Neural cell (in vitro differentiated cells): ENCODE results near the gene LIMS2. TPM values are rescaled to one million over a fixed set of nuclear protein-coding genes. Genes with fewer than 3 reads are reported as not detected.

Experiments
- H2AFZ ChIP-seq: fragments of 200-600, 300-800 bp; sonication (generic), shearing (Covaris generic); 2 replicates; pipeline ENCODE4 v1.6.0; 2014; ENCODE audit warnings: low read depth, mild to moderate bottlenecking, antibody characterized with exemption, low read length, moderate library complexity
- H3F3A ChIP-seq: fragments of 200-600 bp; shearing (Covaris generic); 2 replicates; pipeline ENCODE4 v1.6.1; 2016; ENCODE audit warnings: mild to moderate bottlenecking, moderate library complexity, mixed read lengths, antibody characterized with exemption, low read length; ENCODE audit not compliant: insufficient read depth, poor library complexity, severe bottlenecking
- H3K27ac ChIP-seq: fragments of 200-600, 300-800 bp; sonication (generic), shearing (Covaris generic); 2 replicates; pipeline ENCODE4 v1.5.1; 2014; ENCODE audit warnings: mild to moderate bottlenecking, low read length, moderate library complexity
- H3K27me3 ChIP-seq: fragments of 300-800, 200-600 bp; sonication (generic), shearing (Covaris generic); 2 replicates; pipeline ENCODE4 v1.6.0; 2014; ENCODE audit warnings: mild to moderate bottlenecking, low read depth, low read length, moderate library complexity; ENCODE audit not compliant: insufficient read depth
- H3K36me3 ChIP-seq: fragments of 300-800, 200-600 bp; sonication (generic), shearing (Covaris generic); 2 replicates; pipeline ENCODE4 v1.5.1; 2014; ENCODE audit warnings: mild to moderate bottlenecking, antibody characterized with exemption, low read length, moderate library complexity; ENCODE audit not compliant: insufficient read depth
- H3K4me2 ChIP-seq: fragments of 300-800, 200-600 bp; sonication (generic), shearing (Covaris generic); 2 replicates; pipeline ENCODE4 v1.6.0; 2014; ENCODE audit warnings: mild to moderate bottlenecking, low read length
- H3K4me3 ChIP-seq: fragments of 300-800, 200-600 bp; sonication (generic), shearing (Covaris generic); 2 replicates; pipeline ENCODE4 v1.5.1; 2014; ENCODE audit warnings: mild to moderate bottlenecking, low read length, moderate library complexity
- H3K79me2 ChIP-seq: fragments of 200-600 bp; shearing (Covaris generic); replicated peaks from 2 replicates; pipeline ENCODE4 v1.6.0; 2014; ENCODE audit warnings: mild to moderate bottlenecking, low read length, moderate library complexity; ENCODE audit not compliant: insufficient read depth
- H3K9ac ChIP-seq: fragments of 300-800, 200-600 bp; sonication (generic), shearing (Covaris generic); 2 replicates; pipeline ENCODE4 v1.6.1; 2016; ENCODE audit warnings: mild to moderate bottlenecking, low read length, mixed read lengths
- H3K9me2 ChIP-seq: fragments of 200-600 bp; shearing (Covaris generic); 2 replicates; pipeline ENCODE4 v1.6.1; 2016; ENCODE audit warnings: mild to moderate bottlenecking, low read length, mixed read lengths; ENCODE audit not compliant: insufficient read depth
- H3K9me3 ChIP-seq: fragments of 200-600, 300-800 bp; sonication (generic), shearing (Covaris generic); 2 replicates; pipeline ENCODE4 v1.6.1; 2016; ENCODE audit warnings: mild to moderate bottlenecking, mixed run types, low read length, moderate library complexity, mixed read lengths
- H4K20me1 ChIP-seq: fragments of 200-600 bp; shearing (Covaris generic); 2 replicates; pipeline ENCODE4 v1.6.1; 2016; ENCODE audit warnings: mild to moderate bottlenecking, mixed run types; ENCODE audit not compliant: insufficient read depth
- EP300 ChIP-seq: fragments of 450-650 bp; conservative IDR thresholded peaks from 2 replicates; pipeline ENCODE4 v1.6.1; 2014; ENCODE audit warnings: antibody characterized with exemption, mild to moderate bottlenecking, moderate library complexity; ENCODE audit not compliant: poor library complexity, severe bottlenecking
- EZH2 ChIP-seq: fragments of 200-600, 300-800 bp; shearing (Covaris generic), sonication (generic); IDR thresholded peaks from 2 replicates; pipeline ENCODE4 v1.6.1; 2014; ENCODE audit warnings: antibody characterized with exemption, low read length, borderline replicate concordance, mild to moderate bottlenecking; ENCODE audit not compliant: insufficient read depth, poor library complexity, severe bottlenecking
- MXI1 ChIP-seq: fragments of 450-650 bp; conservative IDR thresholded peaks from 2 replicates; pipeline ENCODE4 v1.6.1; 2014; ENCODE audit warnings: antibody characterized with exemption, mild to moderate bottlenecking; ENCODE audit not compliant: poor library complexity, severe bottlenecking
- POLR2AphosphoS5 ChIP-seq: IDR thresholded peaks from 2 replicates; pipeline ENCODE4 v1.6.1; 2012
- RAD21 ChIP-seq: fragments of 450-650 bp; conservative IDR thresholded peaks from 2 replicates; pipeline ENCODE4 v1.6.1; 2014; ENCODE audit warnings: antibody characterized with exemption, mild to moderate bottlenecking, moderate library complexity
- SMC3 ChIP-seq: fragments of 450-650 bp; conservative IDR thresholded peaks from 2 replicates; pipeline ENCODE4 v1.6.1; 2014; ENCODE audit warnings: antibody characterized with exemption, mild to moderate bottlenecking, moderate library complexity; ENCODE audit not compliant: poor library complexity
- TAF1 ChIP-seq: IDR thresholded peaks from 2 replicates; pipeline ENCODE4 v1.6.1; 2012; ENCODE audit warnings: low read depth
- polyA plus RNA-seq: library from polyadenylated mRNA; depleted of rRNA; stranded (reverse); fragments of >200 nt; gene quantifications from 2 replicates; pipeline ENCODE4 v1.2.3, GENCODE V29; 2014
- TF ChIP-seq, protein P1 (sequence below): fragments of 450-650 bp; IDR thresholded peaks from 2 replicates; pipeline ENCODE4 v1.5.1; 2014; ENCODE audit warnings: antibody characterized with exemption, mild to moderate bottlenecking, moderate library complexity; ENCODE audit not compliant: poor library complexity, severe bottlenecking
- TF ChIP-seq, protein P2 (sequence below): IDR thresholded peaks from 2 replicates; pipeline ENCODE4 v1.6.1; 2012; ENCODE audit warnings: borderline replicate concordance

The LIMS2 gene
- polyA plus RNA-seq, 1 donor from 2014 or later = not detected

DNA sequence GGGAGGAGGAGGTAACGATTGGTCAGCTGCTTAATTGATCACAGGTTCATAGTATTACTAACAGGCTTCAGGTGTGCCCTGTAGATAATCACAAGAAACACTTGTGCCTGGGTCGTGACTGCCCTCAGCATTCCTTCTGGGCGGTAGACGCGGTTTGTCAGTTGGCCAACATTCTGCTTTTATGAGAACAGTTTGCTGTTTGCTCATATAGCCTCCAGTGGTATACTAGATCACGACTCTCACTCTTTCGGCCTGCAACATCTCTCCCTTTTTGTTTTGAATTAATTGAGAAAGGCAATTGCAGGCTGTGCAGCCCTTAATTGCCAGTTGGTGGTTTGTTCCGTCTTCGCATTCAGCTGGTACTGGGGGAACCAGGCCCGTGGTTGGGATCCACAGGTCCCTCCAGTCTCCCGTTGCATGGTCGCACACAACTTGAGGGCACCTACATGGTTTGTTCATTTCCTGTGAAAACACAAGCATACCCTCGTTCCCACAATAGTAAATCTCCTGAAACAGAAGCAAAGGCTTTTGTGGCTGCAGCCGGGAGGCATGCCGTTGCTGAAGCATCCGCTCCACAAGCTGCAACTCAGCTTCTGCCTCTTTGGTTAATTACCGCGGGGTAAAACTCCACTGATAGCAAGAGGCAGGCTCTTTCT, 59.7 kb downstream of the LIMS2 start:
- H3K9me2 ChIP-seq = no peaks in the 10 kb centered on the region
- no peaks in the 10 kb centered on the region for H3K27me3 ChIP-seq
- H3K4me2 ChIP-seq = no peak overlapping the region
- H3F3A ChIP-seq = no peaks in the 10 kb centered on the region
- no peaks in the 10 kb centered on the region for H3K79me2 ChIP-seq
- no peaks in the 10 kb centered on the region for H3K9me3 ChIP-seq
- no peak overlapping the region for H2AFZ ChIP-seq
- H3K4me3 ChIP-seq = no peak overlapping the region
- H4K20me1 ChIP-seq = no peaks in the 10 kb centered on the region
- no peak for TF ChIP-seq POLR2AphosphoS5
- TF ChIP-seq EZH2 = no peak
- no peak for TF ChIP-seq RAD21
- TF ChIP-seq MXI1 = no peak
- TF ChIP-seq, protein P1, sequence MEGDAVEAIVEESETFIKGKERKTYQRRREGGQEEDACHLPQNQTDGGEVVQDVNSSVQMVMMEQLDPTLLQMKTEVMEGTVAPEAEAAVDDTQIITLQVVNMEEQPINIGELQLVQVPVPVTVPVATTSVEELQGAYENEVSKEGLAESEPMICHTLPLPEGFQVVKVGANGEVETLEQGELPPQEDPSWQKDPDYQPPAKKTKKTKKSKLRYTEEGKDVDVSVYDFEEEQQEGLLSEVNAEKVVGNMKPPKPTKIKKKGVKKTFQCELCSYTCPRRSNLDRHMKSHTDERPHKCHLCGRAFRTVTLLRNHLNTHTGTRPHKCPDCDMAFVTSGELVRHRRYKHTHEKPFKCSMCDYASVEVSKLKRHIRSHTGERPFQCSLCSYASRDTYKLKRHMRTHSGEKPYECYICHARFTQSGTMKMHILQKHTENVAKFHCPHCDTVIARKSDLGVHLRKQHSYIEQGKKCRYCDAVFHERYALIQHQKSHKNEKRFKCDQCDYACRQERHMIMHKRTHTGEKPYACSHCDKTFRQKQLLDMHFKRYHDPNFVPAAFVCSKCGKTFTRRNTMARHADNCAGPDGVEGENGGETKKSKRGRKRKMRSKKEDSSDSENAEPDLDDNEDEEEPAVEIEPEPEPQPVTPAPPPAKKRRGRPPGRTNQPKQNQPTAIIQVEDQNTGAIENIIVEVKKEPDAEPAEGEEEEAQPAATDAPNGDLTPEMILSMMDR = no peak
- TF ChIP-seq TAF1 = no peak
- no peak for TF ChIP-seq SMC3
- TF ChIP-seq, protein P2, sequence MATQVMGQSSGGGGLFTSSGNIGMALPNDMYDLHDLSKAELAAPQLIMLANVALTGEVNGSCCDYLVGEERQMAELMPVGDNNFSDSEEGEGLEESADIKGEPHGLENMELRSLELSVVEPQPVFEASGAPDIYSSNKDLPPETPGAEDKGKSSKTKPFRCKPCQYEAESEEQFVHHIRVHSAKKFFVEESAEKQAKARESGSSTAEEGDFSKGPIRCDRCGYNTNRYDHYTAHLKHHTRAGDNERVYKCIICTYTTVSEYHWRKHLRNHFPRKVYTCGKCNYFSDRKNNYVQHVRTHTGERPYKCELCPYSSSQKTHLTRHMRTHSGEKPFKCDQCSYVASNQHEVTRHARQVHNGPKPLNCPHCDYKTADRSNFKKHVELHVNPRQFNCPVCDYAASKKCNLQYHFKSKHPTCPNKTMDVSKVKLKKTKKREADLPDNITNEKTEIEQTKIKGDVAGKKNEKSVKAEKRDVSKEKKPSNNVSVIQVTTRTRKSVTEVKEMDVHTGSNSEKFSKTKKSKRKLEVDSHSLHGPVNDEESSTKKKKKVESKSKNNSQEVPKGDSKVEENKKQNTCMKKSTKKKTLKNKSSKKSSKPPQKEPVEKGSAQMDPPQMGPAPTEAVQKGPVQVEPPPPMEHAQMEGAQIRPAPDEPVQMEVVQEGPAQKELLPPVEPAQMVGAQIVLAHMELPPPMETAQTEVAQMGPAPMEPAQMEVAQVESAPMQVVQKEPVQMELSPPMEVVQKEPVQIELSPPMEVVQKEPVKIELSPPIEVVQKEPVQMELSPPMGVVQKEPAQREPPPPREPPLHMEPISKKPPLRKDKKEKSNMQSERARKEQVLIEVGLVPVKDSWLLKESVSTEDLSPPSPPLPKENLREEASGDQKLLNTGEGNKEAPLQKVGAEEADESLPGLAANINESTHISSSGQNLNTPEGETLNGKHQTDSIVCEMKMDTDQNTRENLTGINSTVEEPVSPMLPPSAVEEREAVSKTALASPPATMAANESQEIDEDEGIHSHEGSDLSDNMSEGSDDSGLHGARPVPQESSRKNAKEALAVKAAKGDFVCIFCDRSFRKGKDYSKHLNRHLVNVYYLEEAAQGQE = no peak
- no peak for TF ChIP-seq EP300
- no peaks in the 10 kb centered on the region for H3K36me3 ChIP-seq
- H3K9ac ChIP-seq = no peak overlapping the region
- H3K27ac ChIP-seq = no peak overlapping the region

DNA sequence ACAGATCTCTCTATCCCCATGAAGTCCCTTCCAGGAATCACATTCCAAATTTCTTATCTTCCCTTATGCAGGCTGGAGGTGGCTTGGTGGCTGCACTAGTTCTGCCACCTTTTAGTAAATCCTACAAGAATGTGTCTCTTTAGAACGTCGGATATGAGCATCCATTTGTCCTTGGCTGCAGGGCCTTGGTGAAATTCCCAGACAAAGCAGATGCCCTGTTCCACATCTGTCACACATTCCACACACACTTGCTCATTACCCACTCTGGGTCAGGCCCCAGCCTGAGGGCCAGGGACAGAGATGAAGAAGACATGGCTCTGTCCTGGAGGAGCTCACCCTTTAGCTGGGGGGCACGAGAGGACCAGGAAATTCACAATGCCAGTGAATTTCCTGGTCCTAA, 60.6 kb downstream of the LIMS2 start:
- H3K27me3 ChIP-seq = no peaks in the 10 kb centered on the region
- no peaks in the 10 kb centered on the region for H4K20me1 ChIP-seq
- H3K4me3 ChIP-seq = no peak overlapping the region
- no peak overlapping the region for H3K9ac ChIP-seq
- H3K36me3 ChIP-seq = no peaks in the 10 kb centered on the region
- H3K79me2 ChIP-seq = no peaks in the 10 kb centered on the region
- no peak overlapping the region for H2AFZ ChIP-seq
- no peak for TF ChIP-seq SMC3
- no peak for TF ChIP-seq POLR2AphosphoS5
- TF ChIP-seq, protein P2 = no peak
- no peaks in the 10 kb centered on the region for H3K9me2 ChIP-seq
- H3F3A ChIP-seq = no peaks in the 10 kb centered on the region
- no peak overlapping the region for H3K4me2 ChIP-seq
- H3K9me3 ChIP-seq = no peaks in the 10 kb centered on the region
- no peak overlapping the region for H3K27ac ChIP-seq
